Vagina (tissue), 2 donors: ENCODE results near the gene BRD7.

Source experiments
- CTCF ChIP-seq, 3 experiments: fragments of 450-650 bp in 2 of 3; fragments of 200-600 bp in 1 of 3; sonication (generic) in 1 of 3; IDR thresholded peaks; one replicate each; pipeline ENCODE4 v1.5.1; 2017 to 2019; ENCODE audit warnings: antibody characterized with exemption in 3 of 3, mild to moderate bottlenecking in 2 of 3, moderate library complexity in 2 of 3
- POLR2A ChIP-seq, 2 donors: fragments of 450-650 bp; IDR thresholded peaks; one replicate each; pipeline ENCODE4 v1.6.1; 2017; ENCODE audit warnings: antibody characterized with exemption in 2 of 2, mild to moderate bottlenecking in 2 of 2, moderate library complexity in 2 of 2
- POLR2AphosphoS5 ChIP-seq, 2 donors: sonication (generic); formaldehyde crosslinking; IDR thresholded peaks; one replicate each; pipeline ENCODE4 v1.9.0; 2017; ENCODE audit warnings: antibody characterized with exemption in 2 of 2, mild to moderate bottlenecking in 2 of 2, low read depth in 1 of 2; ENCODE audit not compliant: insufficient read depth in 1 of 2

GRCh38 chr16:50402298-50402895 is 33.6 kb upstream of the BRD7 start:
- TF ChIP-seq CTCF (IDR thresholded peaks at IDR 0.05) (no peak), POLR2AphosphoS5 (IDR thresholded peaks at IDR 0.05; ENCODE audit: insufficient read depth in 1 of 2, low read depth in 1 of 2) (no peak), POLR2A (IDR thresholded peaks at IDR 0.05) (no peak)
